ENCODE data around the gene SPOCK1.

Gene SPOCK1

DNA sequence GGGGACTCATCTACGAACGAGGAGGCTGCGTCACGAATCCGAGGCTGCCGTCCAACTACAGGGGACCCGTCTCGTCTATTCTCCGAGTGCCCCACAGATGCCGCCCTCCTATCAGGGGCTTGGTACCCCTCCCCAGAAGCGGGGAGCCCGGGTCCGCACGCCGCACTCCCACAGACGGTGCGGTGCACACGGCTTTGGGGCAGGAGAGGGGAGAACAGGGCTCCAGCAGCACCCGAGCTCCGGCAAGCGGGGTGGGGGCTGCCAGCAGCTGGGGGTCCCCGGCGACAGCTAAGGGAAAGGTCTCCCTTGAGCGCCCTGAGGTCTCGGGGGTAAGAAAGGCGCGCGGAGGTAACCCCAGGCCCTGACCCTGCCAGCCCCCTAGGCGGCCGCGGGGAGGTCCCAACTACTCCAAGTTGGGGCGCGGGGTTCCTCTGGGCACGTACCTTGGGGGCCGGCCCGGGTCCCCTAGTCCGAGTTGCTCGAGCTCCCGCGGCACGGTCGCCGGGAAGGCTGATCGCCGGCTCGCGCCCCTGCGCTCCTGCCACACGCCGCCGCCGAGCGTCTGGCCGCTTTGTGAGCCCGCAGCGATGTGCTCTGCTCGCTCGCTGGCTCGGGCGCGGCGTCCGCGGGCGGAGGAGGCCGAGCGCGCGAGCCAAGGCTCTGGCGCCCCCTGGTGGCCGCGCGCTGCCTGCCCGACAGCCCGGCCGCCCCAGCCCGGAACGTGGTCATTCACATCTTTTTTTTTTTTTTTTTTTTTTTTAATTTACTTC lies at the start of gene SPOCK1:
TSS of gene SPOCK1 (minus strand) at position 591 of the 770 bp plus-strand sequence.
- TF ChIP-seq, protein P1, sequence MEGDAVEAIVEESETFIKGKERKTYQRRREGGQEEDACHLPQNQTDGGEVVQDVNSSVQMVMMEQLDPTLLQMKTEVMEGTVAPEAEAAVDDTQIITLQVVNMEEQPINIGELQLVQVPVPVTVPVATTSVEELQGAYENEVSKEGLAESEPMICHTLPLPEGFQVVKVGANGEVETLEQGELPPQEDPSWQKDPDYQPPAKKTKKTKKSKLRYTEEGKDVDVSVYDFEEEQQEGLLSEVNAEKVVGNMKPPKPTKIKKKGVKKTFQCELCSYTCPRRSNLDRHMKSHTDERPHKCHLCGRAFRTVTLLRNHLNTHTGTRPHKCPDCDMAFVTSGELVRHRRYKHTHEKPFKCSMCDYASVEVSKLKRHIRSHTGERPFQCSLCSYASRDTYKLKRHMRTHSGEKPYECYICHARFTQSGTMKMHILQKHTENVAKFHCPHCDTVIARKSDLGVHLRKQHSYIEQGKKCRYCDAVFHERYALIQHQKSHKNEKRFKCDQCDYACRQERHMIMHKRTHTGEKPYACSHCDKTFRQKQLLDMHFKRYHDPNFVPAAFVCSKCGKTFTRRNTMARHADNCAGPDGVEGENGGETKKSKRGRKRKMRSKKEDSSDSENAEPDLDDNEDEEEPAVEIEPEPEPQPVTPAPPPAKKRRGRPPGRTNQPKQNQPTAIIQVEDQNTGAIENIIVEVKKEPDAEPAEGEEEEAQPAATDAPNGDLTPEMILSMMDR (IDR thresholded peaks at IDR 0.05) = peak; percentile 74

DNA sequence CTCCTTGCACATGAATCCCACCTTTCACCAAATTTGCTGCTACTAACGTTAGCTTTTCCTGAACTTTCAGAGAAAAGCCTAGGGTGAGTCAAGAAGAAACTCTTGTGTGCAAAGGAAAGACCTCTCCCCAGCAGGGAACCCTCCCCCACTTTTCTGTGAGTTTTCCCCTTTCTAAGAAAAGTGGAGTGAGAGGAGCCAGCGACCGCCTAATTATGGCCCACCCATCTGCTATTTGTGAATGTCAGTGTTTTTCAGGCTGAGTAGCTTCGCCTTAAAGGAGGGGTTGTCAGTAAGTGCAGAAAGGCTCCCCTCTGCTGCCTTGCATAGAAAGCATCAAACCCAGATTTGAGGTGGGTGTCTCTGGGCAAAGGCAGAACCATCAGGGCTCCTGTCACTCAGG lies 46.8 kb upstream of the SPOCK1 start:
- TF ChIP-seq, protein P1 (IDR thresholded peaks at IDR 0.05) = no peak

DNA sequence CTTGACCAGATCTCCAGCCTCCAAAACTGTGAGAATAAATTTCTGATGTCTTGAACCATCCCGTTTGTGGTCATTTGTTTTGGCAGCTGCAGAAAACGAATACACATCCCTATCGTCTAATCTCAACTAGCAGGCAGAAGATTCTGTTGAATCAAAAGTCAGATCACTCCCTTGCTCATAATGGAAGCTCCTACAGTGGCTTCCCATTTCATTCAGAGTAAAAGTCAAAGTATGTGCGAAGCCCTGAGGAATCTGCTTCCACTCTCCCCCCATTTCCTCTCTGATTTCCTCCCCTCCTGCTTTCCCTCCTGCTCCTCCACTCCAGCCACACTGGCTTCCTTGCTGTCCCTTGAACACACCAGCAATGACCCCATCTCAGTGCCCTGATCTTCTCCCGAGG lies 34.8 kb upstream of the SPOCK1 start:
- TF ChIP-seq, protein P1 (IDR thresholded peaks at IDR 0.05) = no peak

- TF ChIP-seq, protein P1 (IDR thresholded peaks at IDR 0.05) = no peak
Observed at GRCh38 chr5:137531266-137531665, 32.1 kb upstream of the SPOCK1 start.

DNA sequence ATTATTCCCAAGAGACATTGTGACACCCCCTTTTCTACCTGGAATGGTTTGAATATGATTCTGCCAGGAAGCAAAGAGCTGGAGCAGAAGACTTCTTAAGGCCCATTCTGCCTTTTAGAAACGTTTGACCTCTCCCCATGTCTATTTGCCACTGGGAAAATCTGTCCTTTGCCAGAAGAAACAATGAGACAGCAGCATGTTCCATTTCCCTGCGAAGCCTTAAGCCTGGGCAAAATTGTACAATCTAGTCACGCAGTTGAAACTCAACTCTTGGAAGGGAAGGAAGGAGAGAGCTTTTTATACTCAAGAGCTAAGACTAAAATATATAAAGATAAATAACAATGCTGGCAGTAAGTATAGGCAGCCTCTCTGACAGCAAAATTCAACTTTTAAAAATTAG lies 22.1 kb upstream of the SPOCK1 start:
- TF ChIP-seq, protein P1 (IDR thresholded peaks at IDR 0.05) = no peak

DNA sequence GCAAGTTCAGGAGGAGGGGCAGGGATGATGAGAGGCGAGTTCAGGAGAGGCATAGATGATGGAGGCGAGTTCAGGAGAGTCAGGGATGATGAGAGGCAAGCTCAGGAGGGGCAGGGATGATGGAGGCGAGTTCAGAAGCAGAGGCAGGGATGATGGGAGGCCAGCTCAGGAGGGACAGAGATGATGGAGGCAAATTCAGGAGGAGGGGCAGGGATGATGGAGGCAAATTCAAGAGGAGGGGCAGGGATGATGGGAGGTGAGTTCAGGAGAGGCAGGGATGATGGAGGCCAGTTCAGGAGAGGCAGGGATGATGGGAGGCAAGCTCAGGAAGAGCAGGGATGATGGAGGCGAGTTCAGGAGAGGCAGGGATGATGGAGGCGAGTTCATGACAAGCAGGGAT lies 17.8 kb upstream of the SPOCK1 start:
- TF ChIP-seq, protein P1 (IDR thresholded peaks at IDR 0.05) = no peak

DNA sequence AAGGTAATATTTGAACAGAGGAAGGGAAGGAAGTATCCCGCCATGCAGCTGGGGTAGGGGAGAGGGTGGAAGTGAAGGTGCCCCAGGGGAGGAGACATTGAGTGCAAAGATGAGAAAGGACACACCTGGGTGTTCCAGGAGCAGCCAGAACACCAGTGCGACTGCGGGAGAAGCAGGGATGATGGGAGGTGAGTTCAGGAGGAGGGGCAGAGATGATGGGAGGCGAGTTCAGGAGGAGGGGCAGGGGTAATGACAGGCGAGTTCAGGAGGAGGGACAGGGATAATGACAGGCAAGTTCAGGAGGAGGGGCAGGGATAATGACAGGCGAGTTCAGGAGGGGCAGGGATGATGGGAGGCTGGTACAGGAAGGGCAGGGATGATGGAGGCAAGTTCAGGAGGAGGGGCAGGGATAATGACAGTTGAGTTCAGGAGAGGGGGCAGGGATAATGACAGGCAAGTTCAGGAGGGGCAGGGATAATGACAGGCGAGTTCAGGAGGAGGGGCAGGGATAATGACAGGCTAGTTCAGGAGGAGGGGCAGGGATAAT lies 17.2 kb upstream of the SPOCK1 start:
- TF ChIP-seq, protein P1 (IDR thresholded peaks at IDR 0.05) = no peak
